GM08714 (cell line): ENCODE results near the gene SPARCL1.
"Not testable (repeated sequence)": the region's sequence is repeated elsewhere in the genome, so short reads cannot be mapped to it uniquely, and the experiment has no call there.

ENCODE experiments used
- H3K4me3 ChIP-seq: fragments of 200-500 bp; sonication (Bioruptor generic); 2 replicates; pipeline ENCODE4 v1.5.1; 2014; ENCODE audit warnings: mild to moderate bottlenecking, low read length, inconsistent platforms
- ZNF274 ChIP-seq: IDR thresholded peaks from 2 replicates; pipeline ENCODE4 v1.6.1; 2012; ENCODE audit warnings: mild to moderate bottlenecking, low read depth, low read length

Gene SPARCL1

GRCh38 chr4:87499403-87500091 lies 29.6 kb downstream of the SPARCL1 start:
- TF ChIP-seq ZNF274, result no peak
- no peak overlapping the region for H3K4me3 ChIP-seq

- H3K4me3 ChIP-seq, result no peak overlapping the region
- TF ChIP-seq ZNF274, result no peak
Measured at GRCh38 chr4:87498446-87498900, 30.7 kb downstream of the SPARCL1 start.

DNA sequence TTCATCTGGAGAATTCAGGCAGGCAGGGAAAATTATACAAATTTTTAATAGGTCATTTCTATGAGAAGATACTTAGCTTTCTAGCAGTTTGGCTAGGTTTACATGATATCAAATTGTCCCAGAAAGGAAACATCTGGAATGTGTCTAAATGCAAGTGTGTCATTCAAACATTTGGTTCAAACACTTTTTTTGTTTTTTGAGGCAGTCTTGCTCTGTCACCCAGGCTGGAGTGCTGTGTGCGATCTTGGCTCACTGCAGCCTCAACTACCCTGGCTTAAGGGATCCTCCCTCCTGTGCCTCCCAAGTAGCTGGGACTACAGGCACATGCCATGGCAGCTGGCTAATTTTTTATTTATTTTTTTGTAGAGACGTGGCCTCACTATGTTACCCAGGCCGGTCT lies 31.6 kb downstream of the SPARCL1 start:
- no peak for TF ChIP-seq ZNF274
- H3K4me3 ChIP-seq, result no peak overlapping the region

DNA sequence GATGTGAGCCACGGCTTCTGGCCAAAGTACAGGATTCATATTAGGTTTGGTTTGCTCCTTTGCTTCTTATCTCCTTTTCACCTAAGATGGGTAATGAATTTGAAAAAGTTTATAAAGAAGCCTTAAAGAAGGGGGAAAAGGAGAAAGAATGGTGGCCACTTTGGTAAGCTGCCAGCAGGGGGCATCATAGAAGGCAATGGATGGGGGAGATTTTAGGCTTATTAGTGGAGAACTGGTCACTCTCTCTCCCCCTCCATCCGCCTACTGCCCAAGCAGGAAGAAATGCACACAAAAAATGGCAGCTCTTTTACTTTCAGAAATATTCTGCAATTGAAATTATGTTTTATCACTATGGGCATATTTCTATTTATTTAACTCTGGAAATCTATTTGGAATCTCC lies 32.0 kb downstream of the SPARCL1 start:
- no peak overlapping the region for H3K4me3 ChIP-seq
- TF ChIP-seq ZNF274, result no peak

GRCh38 chr4:87493115-87493514 lies 36.1 kb downstream of the SPARCL1 start:
- no peak for TF ChIP-seq ZNF274
- no peak overlapping the region for H3K4me3 ChIP-seq

GRCh38 chr4:87491851-87492250 lies 37.3 kb downstream of the SPARCL1 start:
- H3K4me3 ChIP-seq, result not testable (repeated sequence)

DNA sequence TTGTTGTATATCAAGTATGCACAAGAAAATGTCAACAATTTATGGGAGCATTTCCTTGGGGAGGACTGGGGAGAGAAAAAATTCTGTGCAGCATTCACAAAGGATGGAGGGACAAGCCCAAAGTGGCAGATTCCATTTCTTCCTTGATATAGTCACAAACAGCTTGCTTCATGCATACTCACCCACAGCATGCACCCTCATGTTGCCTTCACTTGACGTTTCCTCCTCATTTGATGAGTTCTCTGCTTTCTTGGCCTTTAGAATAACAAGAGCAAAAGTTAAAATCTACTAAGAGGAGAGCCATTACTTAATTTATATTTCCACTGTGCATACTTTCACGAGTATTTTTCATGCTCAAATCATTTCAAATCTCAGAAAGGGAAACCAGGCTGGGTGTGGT lies 37.7 kb downstream of the SPARCL1 start:
- H3K4me3 ChIP-seq, result no peak overlapping the region
- no peak for TF ChIP-seq ZNF274

- no peak overlapping the region for H3K4me3 ChIP-seq
- no peak for TF ChIP-seq ZNF274
Measured at GRCh38 chr4:87490664-87491369, 38.4 kb downstream of the SPARCL1 start.

DNA sequence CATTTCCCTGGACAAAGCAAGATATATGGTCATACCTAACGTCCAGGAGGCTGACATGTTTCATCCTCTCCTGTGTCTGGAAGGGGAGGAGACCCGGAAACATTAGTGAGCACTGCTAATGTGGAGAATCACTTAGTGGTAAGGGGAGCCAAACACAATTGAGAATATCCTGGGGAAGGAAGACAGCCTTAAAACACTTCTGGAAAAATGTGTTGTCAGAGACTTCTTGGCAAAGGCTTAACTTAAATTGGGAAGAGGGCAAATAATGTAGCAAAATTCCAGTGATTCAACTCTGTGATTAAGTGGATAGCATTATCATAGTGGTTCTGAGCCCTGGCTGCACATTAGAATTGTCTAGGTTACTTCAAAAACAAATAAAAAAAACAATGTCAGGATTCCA lies 39.5 kb downstream of the SPARCL1 start:
- no peak for TF ChIP-seq ZNF274

GRCh38 chr4:87488666-87489065 lies 40.5 kb downstream of the SPARCL1 start:
- H3K4me3 ChIP-seq, result not testable (repeated sequence)

More for the DNA sequence above, 39.5 kb downstream of the SPARCL1 start:
- H3K4me3 ChIP-seq, result no peak overlapping the region

GRCh38 chr4:87483247-87483646 lies 45.9 kb downstream of the SPARCL1 start:
- not testable (repeated sequence) for H3K4me3 ChIP-seq

DNA sequence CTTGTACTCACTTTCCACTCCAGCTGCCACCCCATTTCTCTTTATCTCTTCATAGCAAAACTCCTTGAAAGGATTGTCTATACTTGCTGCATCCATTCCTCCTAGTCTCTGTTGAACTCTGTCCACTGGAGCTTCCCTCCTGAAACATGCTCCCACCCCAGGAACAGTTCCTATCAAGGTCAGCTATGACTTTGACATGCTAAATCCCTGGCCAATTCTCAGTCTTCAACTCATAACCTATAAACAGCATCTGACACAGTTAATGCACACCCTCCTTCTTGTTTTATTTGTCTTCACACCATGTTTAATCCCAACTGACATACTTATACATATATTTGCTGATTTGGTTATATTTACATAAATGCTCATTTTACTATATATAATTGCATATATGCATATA lies 47.8 kb downstream of the SPARCL1 start:
- TF ChIP-seq ZNF274, result no peak
- H3K4me3 ChIP-seq, result no peak overlapping the region

DNA sequence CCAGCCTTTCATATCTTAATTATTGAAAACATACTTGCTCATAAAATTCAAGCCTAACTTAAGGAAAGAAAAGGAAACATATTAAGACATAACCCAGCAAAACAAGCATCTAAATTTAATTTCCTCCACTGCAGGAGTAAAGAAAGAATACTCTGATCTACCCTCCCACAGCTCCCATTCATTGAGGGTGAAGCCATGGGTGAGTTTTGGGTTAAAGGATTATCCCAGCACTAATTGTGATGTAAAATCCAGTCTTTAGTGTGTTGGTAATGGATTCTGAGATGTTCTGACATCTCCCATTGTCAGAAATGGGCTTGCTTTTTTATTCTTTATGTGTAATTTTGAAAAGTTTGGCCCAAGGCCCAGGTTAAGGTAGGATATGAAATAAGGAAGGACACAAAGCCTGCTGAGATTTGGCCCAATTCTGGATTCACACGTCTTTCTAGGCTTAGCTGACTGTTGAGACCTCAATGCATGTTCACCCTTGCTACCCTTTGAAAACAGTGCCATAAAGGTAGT lies 50.4 kb downstream of the SPARCL1 start:
- no peak for TF ChIP-seq ZNF274
- H3K4me3 ChIP-seq, result no peak overlapping the region

DNA sequence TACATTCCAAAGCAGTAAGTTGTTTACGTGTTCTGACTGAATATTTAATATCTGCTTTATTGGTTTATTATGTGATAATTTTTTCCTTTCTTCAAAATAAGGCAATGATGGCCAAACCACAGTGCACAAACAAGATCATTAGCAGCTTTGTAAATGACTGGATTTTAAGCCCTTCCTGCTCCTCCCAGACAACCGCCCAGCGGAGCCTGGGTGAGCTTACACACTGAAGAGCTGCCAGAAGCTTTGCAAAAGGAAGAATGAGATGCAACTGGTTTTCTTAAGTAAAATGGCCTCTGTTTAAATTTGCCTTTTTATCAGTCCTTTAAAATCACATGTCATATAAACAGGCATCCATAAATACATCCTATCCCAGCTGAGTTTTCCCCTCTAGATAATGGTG lies 52.2 kb downstream of the SPARCL1 start:
- no peak for TF ChIP-seq ZNF274

GRCh38 chr4:87469390-87469789 lies 59.8 kb downstream of the SPARCL1 start:
- no peak for TF ChIP-seq ZNF274
- no peak overlapping the region for H3K4me3 ChIP-seq

More for the DNA sequence above, 52.2 kb downstream of the SPARCL1 start:
- no peak overlapping the region for H3K4me3 ChIP-seq
